ENCODE results near the gene PRKCG.
"Not testable (repeated sequence)": the region's sequence is repeated elsewhere in the genome, so short reads cannot be mapped to it uniquely, and the experiment has no call there.

Gene PRKCG

DNA sequence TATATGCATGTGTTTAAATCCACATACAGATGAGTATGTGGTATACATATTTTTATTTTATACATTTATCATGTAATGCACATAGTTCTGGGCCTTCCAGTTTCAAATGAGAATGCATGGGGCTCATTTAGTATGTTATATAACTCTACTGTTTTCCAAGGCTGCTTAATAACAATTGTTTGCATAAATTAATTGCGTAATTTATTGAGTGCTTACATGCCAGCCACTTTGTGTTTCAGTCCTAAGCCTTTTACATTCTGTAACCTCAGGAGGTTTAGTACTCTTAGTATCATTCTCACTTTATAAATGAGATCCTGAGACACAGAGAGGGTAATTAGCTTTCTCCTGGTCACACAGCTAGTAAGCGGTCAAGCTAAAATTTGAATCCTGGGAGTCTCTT is 64.0 kb downstream of the PRKCG start:
- DNase-seq = no peak

DNA sequence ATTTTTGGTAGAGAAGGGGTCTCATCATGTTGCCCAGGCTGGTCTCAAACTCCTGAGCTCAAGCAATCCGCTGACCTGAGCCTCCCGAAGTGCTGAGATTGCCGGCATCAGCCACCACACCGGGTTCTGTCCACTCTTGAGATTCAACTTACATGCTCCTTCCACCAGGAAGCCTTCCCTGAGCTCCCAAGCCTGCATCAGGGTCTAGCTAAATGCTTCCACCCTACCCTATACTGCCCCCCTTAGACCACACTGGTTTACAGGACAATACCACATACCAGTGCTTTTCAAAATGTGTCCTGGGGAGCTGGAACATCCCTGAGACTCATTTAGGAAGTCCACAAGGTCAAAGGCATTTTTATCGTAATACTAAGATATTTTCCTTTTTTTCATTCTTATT is 65.6 kb downstream of the PRKCG start:
- no peak for DNase-seq

DNA sequence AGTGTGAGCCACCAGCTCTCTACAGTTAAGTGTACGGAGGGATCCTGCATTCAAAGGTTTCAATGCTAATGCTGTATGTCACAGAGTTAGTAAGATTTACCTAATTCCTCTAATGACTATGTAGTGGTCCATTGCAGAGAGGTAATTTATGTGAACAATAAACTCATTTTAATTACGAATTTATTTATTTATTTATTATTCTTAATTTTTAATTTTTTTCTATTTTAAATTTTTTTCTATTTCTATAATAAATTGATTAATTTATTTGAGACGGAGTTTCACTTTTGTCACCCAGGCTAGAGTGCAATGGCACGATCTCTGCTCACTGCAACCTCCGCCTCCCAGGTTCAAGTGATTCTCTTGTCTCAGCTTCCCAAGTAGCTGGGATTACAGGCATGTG is 66.6 kb downstream of the PRKCG start:
- not testable (repeated sequence) for DNase-seq

DNA sequence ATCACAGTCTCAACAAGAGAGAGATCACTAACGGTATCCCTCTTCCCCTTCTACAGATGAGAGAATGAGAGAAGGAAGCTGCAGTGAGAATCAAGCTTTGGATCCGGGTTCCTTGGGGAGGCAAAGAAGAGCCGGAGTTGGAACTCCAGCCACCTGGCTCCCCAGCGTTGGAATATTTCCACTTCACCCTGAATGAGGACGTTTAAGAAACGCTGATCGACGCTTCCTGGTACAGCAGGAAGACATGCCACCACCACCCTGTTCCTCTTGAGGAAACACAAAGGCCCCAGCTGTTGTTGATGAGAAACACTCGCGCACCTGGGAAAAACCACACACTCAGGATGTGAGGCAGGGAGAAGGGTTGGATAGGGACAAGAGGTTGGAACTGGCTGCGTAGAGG is 69.4 kb downstream of the PRKCG start:
- DNase-seq = no peak

DNA sequence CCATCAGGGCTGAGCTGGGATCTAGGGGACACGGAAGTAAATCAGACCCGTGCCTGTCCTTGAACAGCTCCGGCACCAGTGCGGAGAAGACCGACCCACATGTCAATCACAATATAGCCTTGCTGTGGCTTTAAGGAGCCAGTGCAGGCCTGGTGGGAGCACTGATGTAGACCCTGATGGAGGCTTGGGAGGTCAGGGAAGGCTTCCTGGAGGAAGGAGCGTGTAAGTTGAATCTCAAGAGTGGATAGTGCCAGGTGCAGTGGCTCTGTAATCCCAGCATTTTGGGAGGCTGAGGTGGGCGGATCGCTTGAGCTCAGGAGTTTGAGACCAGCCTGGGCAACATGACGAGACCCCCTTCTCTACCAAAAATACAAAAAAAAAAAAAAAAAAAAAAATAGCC is 70.0 kb downstream of the PRKCG start:
- no peak for DNase-seq

DNA sequence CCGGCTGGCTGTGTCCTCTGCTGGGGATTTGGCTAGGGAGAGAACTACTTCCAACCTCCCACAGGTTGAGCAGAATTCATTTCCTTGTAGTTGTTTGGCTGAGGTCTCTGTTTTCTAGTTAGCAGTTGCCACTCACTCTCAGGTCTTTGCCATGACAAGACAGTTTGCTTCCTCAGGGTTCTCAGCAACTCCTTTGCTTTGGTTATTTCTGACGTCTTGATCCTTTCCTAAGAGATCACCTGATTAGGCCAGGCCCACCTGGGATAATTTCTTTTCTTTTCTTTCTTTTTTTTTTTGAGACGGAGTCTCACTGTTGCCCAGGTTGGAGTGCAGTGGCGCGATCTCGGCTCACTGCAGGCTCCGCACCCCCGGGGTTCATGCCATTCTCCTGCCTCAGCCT is 71.4 kb downstream of the PRKCG start:
- DNase-seq = no peak

Data from activated CD4-positive, alpha-beta T cell treated with anti-CD3 and anti-CD28 coated beads, Interleukin-2, amount 50 U/mL, for 4 hours (primary cell).